UCSD-AML1 (cell line): ENCODE data around the gene BRAF.
"Not testable (repeated sequence)": the region's sequence is repeated elsewhere in the genome, so short reads cannot be mapped to it uniquely, and the experiment has no call there.

Experiments used
- DNase-seq: peaks from one replicate; lab custom pipeline; 2025; ENCODE audit not compliant: unreplicated experiment; lab: John Stamatoyannopoulos, UW

BRAF gene

DNA sequence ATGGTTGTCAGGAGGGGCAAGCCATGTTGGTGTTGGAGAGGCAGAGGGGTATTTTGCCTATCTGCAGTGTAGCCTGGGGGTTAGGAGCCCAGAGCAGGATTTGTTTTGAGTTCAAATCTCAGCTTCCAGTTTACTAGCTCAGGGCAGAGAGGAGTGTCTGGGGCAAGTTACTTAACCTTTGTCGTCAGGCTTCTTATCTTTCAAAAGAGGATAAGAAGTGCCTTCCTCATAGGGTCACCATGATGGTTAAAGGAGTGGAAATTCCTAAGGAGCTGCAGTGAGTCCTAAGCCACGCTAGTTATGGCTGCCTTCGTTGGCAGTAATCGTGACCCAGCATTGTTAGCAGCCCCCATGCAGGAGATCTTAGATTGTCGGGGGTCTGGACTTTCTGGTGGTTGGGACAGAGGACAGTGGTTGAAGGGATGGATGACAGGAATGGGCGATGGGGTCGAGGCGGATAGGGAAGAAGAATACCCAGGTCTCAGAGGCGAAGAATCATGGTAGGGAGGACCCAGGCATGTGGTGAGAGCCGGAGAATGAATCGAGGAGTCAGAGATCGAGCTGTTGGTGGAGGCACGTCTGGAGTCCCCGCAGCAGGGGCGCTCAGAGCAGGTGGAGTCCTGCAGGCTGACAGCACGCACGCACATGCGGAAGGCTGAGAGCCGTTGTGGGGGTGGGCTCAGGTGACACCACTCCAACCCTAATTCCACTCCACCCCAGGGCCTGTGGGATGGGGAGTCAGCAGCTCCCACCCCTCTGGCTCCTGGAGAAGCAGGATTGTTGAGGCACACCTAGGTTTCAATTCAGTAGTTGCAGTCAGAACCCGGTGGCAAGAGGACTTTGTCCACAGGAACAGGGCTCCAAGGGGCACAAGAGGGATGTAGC lies 240.4 kb downstream of the BRAF start:
- DNase-seq, result no peak

DNA sequence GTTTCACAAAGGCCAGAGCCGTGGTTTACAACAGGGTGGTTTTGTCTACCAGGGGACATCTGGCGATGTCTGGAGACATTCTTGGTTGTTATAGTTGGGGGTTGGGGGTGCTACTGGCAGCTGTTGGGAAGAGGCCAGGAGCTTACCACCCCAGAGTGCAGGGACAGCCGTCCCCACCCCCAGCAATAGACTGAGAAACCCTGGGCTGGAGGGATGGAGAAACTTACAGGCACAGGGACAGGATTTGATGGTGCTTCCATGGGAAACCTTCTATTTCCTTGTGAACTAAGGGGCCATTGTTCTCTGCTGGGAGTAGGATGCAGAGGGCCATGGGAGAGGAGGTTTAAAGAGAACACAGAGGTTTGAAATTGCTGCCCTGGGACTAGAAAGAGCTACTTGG lies 241.1 kb downstream of the BRAF start:
- no peak for DNase-seq

DNA sequence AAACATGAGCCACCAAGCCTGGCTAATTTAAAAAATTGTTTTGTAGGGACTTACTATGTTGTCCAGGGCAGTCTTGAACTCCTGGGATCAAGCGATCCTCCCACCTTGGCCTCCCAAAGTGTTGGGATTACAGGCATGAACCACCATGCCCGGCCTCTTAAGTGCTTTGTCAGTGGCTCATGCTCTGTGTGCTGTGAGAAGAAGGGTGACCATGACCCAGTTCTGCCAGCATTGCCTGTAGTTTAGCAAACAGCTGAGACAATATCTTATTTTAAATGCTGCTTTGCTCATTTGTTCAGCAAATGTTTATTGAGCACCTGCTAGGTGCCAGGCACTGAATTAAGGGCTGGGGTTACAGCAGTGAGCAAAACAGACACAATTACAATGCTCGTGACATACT lies 243.0 kb downstream of the BRAF start:
- DNase-seq, result no peak

DNA sequence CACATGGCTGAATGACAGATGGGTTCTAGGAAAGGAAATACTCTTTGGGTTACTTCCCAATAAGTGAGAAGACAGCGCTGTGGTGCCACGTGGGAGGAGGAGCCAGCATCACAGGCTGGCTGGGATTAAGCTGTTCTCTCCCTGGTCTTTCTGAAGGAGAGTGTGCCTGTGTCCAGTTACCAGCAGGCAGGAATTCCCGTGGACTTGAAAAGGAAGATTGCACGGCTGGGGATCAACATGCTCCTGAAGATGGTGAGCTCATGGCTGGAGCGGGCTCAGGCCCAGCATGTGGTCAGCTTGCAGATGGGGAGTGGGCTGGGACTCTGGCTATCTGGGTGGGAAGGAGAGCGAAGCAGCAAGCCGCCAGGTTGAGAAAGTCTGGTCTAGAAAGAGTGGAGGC lies 243.8 kb downstream of the BRAF start:
- DNase-seq, result no peak

DNA sequence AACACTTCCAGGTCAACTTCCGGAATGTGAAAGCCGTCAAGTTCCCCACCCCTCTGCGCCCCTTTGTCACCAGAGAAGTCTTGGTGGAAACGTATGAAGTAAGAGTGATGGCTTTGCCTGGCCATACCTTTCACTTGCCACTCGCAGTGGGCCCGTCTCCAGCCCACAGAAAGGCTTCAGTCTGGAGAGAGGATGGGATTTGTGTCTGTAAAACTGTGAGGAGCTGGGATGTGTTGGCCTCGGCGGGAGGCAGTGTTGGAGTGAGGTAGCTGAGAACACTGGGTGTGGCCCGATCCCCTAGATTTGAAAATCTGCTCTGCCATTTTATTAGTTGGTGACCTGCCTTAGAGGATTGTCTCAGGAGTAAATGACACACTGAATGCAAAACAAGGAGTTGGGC lies 245.5 kb downstream of the BRAF start:
- DNase-seq, result no peak

DNA sequence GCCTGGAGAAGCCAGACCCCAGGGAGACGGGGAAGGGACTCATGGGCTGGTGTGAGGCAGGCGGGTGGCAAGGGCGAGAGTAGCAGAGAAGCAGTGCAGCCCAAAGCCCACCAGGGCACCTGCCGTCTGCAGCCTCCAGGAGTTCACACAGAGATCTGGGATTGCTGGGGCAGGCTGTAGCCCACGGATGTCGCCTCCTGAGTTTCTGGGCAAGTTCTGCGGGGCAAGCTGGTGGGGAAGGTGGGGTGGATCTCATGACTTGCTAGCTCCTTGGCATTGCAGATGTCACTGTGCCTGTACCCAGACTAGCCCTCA lies 246.0 kb downstream of the BRAF start:
- no peak for DNase-seq

DNA sequence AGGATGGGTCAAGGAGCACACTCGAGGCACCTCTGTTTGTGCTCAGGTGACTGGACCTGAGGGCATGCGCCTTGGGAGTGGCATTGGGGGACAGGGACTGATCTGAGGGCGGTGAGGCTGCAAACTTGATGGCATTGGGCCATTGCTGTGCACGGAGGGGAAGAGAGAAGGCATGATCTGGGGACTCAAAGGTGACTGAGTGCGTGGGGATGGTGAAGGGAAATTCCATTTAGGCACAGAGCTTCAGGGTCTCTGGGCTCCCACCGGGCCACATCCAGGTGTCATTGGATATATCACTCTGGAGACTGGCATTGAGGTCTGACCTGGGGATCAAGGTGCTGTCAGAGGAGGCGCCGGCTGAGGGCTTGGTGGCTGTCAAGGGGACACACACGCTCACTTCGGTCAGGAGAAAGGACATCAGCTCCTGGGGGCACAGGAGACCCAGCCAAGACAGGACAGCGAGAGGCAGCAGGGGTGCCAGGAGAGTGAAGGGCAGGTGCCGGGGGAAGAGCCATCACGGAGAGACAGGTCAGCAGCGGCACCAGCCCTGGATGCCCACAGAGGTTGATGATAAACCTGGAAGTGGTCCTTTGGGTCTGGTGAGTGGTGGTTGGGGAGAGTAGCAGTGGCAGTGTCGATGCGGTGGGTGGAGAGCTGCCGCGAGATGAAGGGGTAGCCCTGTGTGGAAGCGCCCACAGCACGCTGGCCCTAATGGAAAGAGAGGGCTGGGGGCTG lies 246.5 kb downstream of the BRAF start:
- DNase-seq, result no peak

DNA sequence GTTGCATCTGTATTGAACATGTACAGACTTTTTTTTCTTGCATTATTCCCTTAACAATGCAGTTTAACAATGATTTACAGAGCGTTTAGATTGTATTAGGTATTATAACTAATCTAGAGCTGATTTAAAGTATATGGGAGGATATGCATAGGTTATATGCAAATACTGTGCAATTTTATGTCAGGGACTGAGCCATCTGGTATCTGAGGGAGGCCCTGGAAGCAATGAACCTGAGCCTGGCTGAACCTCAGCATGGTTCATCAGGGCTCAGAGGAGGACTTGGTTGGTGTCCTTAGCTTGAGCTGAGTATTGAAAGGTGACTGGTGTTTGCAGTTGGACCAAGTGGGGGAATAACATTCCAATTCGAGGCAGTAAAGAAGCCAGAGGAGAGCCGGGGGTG lies 247.2 kb downstream of the BRAF start:
- DNase-seq, result no peak

DNA sequence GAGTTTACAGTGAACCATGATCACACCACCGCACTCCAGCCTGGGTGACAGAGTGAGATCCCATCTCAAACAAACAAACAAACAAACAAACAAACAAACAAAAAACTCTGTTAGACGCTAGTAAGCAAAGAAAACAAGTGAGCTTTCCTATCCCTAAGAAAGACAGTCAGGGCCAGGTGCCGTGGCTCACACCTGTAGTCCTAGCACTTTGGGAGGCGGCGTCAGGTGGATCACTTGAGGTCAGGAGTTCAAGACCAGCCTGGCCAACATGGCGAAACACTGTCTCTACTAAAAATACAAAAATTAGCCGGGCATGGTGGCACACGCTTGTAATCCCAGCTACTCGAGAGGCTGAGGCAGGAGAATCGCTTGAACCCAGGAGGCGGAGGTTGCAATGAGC lies 247.8 kb downstream of the BRAF start:
- not testable (repeated sequence) for DNase-seq

DNA sequence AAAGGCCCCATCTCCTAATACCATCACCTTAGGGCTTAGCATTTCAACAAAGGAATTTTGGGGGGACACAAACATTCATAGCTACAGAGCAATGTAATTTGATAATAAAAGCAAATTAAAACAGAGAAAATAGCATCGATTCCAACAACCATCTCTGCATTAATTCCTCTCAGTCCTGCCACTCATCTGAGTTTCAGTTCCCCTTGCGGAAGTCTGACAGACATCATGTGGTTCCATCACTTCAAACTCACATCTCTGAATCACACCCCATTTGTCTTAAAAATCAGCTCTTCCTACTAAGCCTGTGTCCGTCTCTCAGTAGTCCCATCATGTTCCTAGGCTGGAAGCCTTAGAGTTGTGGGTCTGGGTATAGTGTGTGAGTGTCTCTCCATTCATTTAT lies 248.4 kb downstream of the BRAF start:
- no peak for DNase-seq

DNA sequence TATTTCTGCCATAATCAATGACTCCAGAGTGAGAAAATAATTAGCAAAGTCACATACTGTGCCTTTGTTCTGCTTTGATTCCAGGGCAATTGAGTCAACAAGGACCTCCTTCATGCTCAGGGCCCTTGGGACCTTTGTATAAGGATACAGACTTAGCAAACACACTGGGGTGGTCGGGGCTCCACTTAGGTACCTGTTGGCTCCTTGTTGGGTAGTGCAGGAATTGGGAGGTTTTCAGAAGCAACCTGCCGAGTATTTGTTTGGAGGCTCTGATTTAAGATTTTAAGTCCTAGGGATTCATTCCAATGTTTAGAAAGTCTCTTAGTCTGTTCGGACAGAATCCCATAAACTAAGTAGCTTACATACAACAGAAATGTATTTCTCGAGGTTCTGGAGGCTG lies 249.0 kb downstream of the BRAF start:
- DNase-seq, result no peak

DNA sequence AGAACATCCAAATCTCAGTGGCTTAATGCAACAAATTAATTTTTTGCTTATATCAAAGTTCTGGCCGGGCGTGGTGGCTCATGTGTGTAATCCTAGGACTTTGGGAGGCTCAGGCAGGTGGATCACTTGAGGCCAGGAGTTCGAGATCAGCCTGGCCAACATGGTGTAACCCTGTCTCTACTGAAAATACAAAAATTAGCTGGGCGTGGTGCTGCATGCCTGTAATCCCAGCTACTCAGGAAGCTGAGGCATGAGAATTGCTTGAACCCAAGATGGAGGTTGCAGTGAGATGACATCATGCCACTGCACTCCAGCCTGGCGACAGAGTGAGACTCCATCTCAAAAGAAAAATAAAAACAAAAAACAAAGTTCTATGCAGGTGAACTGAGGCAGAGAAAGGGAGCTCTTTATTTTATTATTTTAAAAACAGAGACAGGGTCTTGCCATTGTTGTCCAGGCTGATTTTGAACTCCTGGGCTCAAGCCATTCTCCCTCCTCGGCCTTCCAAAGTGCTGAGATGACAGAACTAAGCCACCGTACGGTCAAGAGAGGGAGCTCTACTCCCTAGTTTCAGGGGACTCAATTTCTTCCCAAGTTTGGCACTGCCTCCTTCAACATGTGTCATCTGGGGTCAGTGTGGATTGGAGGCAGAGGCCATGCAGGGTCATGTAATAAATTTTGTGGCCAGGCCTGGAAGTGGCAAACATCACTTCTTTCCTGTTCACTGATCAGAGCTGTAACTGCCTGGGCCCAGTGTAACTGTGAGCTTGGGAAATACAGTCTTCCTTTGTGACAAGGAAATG lies 249.6 kb downstream of the BRAF start:
- DNase-seq, result peak; percentile 24

DNA sequence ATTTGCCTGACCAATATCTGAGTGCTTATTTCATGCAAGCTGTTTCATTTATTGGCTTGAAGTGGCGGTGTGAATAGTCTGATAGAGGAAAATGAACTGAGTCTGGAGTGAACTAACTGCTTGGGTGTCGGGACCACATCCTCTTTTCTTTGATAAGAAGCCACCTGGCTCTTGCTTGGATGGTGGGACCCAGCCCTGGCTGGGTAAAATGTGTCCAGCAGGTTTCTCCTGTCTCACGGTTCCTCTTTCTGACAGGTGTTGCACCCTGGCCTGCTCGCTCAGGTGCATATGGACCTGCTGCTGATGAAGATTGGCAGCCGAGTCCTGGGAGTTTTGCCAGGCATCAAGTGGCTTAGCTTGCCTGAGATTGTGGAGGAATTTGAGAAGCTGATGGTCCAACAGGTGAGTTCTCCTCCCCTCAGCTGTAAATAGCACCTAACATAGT lies 250.4 kb downstream of the BRAF start:
- no peak for DNase-seq

DNA sequence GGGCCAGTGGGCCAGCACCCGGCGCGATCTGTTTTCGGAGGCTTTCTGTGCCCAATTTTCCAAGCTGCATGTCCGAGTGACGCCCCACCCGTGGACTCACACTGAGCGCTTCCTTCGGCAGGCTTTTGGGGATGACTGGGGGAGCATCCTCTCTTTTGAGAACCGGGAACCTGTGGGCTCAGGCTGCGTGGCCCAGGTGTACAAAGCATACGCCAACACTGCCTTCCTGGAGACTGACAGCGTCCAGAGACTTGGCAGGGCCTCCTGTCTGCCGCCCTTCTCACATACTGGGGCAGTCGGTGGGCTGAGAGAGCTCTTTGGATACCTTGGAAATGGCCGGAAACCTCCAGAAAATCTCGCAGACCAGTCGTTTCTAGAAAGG lies 251.0 kb downstream of the BRAF start:
- no peak for DNase-seq

DNA sequence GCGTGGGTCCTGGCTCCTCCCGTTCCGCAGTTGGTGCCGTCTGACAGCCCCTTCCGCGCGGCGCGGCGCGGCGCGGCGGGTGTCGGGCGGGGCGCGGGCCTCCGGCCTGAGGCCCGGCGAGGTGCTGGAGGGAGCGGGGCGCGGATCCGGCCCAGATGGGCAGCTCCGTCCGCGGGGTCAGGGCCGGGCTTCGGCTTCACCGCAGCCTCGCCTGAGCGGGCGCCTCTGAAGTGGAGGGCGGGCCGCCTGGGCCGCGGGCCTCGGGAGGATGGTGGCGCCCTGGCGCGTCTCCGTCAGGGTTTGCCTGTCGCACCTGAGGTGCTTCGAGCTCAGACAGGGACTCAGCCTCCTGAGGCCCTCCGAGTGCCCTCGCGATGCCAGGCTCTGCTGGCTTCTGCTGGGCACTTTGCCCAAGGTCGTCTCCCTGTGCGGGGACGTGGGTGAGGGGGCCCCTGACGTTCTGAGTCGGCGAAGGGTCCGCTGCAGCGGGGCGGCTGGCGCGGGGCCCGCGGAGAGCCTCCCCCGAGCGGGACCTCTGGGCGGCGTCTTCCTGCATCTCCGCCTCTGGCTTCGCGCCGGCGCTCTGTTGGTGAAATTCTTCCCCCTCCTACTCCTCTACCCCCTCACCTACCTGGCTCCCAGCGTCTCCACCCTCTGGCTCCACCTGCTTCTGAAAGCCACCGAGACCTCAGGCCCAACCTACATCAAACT lies 251.5 kb downstream of the BRAF start:
- peak; percentile 21 for DNase-seq

DNA sequence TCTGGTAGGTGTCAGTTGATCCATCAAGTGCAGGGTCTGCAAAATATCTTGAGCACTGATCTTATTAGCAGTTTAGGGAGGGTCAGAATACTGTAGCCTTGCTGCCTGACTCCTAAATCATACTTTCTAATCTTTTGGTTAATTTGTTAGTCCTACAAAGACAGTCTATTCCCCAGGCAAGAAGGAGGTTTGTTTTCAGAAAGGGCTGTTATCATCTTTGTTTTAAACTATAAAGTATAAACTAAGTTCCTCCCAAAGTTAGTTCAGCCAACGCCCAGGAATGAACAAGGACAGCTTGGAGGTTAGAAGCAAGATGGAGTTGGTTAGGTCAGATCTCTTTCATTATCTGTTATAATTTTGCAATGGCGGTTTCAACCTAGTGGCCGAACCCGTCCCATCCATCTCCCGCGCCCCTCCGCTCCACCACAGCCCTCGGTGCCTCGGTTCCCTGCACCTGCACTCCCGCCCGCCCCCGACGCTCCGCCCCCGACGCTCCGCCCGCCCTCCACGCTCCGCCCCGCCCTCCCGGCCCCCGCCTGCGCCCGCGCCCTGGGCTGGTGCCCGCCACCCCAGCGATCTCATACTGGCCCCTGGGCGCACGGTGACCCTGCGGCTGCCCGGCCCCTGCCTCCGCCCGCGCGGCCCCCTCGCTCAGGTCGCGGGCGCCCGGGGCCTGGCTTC lies 252.2 kb downstream of the BRAF start, which contains the start of gene ADCK2:
TSS of gene ADCK2 (plus strand) at position 564 of the 681 bp plus-strand sequence. CDS start 386 bp downstream, outside the sequence.
- DNase-seq, result no peak

DNA sequence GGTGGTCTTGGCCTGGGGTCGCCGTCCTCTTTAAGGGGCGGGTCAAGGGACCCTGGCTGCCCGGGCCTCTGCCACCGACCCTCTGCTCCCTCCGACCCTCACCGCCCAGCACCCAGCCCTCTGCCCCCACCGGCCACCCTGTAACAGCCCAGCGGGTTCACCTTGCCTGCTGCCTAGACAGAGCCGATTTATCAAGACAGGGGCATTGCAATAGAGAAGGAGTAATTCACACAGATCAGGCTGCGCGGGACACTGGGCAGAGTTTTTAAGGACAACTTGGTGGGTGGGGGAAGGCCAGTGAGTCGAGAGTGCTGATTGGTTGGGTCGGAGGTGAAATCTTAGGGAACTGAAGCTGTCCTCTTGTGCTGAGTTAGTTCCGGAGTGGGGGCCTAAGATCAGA lies 252.8 kb downstream of the BRAF start:
- DNase-seq, result no peak

DNA sequence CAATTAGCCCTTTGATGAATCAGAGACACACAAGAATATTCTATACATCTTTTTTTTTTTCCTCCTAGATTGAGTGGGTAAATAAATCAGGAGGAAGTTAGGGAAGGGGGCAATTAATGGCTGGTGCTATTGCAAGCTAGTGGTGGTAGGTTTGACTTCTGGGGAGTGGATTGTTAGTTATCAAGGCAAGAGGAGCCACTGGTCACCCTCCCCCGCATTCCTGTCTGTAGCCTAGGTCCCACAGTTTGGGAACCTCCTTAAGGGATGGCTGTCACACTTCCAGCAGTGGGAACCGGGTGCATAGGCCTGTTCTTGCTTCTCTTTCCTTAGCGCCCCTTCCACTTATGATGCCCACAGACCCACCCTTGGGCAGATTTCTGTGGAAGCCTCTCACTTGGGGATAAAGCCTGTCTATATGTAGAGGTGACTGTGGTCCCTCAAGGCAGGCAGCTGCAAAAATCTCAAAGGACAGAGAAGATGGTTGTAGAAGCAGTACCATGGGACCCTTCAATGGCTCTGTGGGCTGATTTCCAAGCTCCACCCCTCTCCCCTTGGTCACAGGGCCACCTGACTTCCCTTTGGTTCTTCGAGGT lies 254.3 kb downstream of the BRAF start:
- DNase-seq, result no peak

DNA sequence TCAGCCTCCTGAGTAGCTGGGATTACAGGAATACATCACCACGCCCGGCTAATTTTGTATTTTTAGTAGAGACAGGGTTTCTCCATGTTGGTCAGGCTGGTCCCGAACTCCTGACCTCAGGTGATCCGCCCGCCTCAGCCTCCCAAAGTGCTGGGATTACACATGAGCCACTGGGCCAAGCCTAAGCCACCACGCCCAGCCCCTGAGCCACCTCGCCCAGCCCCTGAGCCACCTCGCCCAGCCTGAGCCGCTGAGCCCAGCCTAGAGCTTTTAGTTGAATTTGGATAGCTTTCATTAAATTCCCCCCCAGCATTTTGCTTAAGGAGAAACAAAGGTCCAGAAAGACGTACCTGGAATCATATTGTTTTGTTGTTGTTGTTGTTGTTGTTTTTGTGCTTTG lies 254.9 kb downstream of the BRAF start:
- not testable (repeated sequence) for DNase-seq

DNA sequence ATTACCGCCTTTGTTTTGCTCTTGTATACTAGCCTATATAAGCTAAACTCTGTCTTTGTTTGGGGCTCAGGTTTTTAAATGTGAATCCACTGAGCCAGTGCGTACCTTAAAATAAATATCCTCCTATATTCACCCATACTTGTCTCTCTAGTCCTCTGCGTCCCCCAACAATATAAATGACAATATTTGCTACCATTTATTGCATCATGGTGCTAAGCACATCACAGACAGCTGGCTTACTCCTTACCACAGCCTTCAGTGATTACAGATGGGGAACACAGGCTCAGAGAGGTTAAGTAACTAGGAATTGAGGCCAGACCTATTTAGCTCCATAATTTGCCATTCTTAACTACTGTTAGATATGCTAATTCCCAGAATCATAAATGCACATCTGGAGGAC lies 255.4 kb downstream of the BRAF start:
- DNase-seq, result no peak
